Measurements from ENCODE around the gene MYO15B.

DNA sequence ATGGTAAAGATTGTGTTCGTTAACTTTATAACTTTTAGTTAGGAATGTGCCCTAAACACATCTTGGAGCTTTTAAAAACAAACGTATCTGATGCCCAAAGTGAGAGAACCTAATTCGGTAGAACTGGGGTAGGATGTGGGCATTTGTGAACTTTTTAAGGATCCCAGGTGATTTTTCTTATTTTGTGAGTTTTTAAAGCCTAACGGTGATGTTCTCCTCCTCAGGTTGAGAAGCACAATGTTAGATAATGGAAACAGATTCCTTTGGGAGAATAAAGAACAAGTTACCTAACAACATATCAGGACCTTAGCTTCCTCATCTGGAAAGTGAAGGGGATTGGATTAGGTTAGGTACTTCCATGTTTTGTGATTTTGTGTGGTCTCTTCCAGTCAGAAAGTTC lies 80.2 kb downstream of the MYO15B start:
- TF ChIP-seq, protein P1, sequence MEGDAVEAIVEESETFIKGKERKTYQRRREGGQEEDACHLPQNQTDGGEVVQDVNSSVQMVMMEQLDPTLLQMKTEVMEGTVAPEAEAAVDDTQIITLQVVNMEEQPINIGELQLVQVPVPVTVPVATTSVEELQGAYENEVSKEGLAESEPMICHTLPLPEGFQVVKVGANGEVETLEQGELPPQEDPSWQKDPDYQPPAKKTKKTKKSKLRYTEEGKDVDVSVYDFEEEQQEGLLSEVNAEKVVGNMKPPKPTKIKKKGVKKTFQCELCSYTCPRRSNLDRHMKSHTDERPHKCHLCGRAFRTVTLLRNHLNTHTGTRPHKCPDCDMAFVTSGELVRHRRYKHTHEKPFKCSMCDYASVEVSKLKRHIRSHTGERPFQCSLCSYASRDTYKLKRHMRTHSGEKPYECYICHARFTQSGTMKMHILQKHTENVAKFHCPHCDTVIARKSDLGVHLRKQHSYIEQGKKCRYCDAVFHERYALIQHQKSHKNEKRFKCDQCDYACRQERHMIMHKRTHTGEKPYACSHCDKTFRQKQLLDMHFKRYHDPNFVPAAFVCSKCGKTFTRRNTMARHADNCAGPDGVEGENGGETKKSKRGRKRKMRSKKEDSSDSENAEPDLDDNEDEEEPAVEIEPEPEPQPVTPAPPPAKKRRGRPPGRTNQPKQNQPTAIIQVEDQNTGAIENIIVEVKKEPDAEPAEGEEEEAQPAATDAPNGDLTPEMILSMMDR (IDR thresholded peaks at IDR 0.05; ENCODE audit: low read length) = no peak
- no peak for TF ChIP-seq EZH2 (IDR thresholded peaks at IDR 0.05; ENCODE audit: borderline replicate concordance, low read length)
